ENCODE data around the gene OXSR1. TPM values are rescaled to one million over a fixed set of nuclear protein-coding genes. Genes with fewer than 3 reads are reported as not detected.

The OXSR1 gene
- total RNA-seq, 1 donor from 2014 or later: 64.9 TPM

GRCh38 chr3:38141173-38141951 is 24.0 kb upstream of the OXSR1 start:
- intact Hi-C loops (cut with micrococcal nuclease): no loop called here

GRCh38 chr3:38141952-38142273 is 23.4 kb upstream of the OXSR1 start:
- intact Hi-C loops (cut with micrococcal nuclease): no loop called here

- intact Hi-C loops (cut with micrococcal nuclease): no loop called here
Measured at GRCh38 chr3:38142959-38143358, 22.4 kb upstream of the OXSR1 start.

GRCh38 chr3:38143511-38143910 is 21.8 kb upstream of the OXSR1 start:
- intact Hi-C loops (cut with micrococcal nuclease): no loop called here

- intact Hi-C loops (cut with micrococcal nuclease): no loop called here
Measured at GRCh38 chr3:38146504-38146903, 18.8 kb upstream of the OXSR1 start.

GRCh38 chr3:38147421-38147820 is 17.9 kb upstream of the OXSR1 start:
- intact Hi-C loops (cut with micrococcal nuclease): no loop called here

- intact Hi-C loops (cut with micrococcal nuclease): no loop called here
Measured at GRCh38 chr3:38148311-38148882, 16.9 kb upstream of the OXSR1 start.

- intact Hi-C loops (cut with micrococcal nuclease): no loop called here
Measured at GRCh38 chr3:38149708-38150107, 15.6 kb upstream of the OXSR1 start.

GRCh38 chr3:38150780-38151528 is 14.4 kb upstream of the OXSR1 start:
- intact Hi-C loops (cut with micrococcal nuclease): no loop called here

- intact Hi-C loops (cut with micrococcal nuclease): loop anchor here (1.0 kb wide), 2 partner anchors 14 kb away; partner anchors contain the start of genes ACAA1 and OXSR1
Measured at GRCh38 chr3:38151667-38152265, 13.6 kb upstream of the OXSR1 start.

GRCh38 chr3:38152609-38153008 is 12.7 kb upstream of the OXSR1 start:
- intact Hi-C loops (cut with micrococcal nuclease): loop anchor here (1.0 kb wide), 2 partner anchors 13 to 15 kb away; partner anchors contain the start of genes ACAA1 and OXSR1

GRCh38 chr3:38153221-38153620 is 12.1 kb upstream of the OXSR1 start:
- intact Hi-C loops (cut with micrococcal nuclease): no loop called here

- intact Hi-C loops (cut with micrococcal nuclease): no loop called here
Measured at GRCh38 chr3:38154033-38154494, 11.3 kb upstream of the OXSR1 start.

GRCh38 chr3:38154625-38155255 is 10.6 kb upstream of the OXSR1 start:
- intact Hi-C loops (cut with micrococcal nuclease): no loop called here

- intact Hi-C loops (cut with micrococcal nuclease): no loop called here
Measured at GRCh38 chr3:38155825-38156224, 9.5 kb upstream of the OXSR1 start.

- intact Hi-C loops (cut with micrococcal nuclease): no loop called here
Measured at GRCh38 chr3:38157117-38157516, 8.2 kb upstream of the OXSR1 start.

GRCh38 chr3:38157595-38157994 is 7.7 kb upstream of the OXSR1 start:
- intact Hi-C loops (cut with micrococcal nuclease): no loop called here

- intact Hi-C loops (cut with micrococcal nuclease): no loop called here
Measured at GRCh38 chr3:38158472-38158871, 6.9 kb upstream of the OXSR1 start.

GRCh38 chr3:38160704-38161103 is 4.6 kb upstream of the OXSR1 start:
- intact Hi-C loops (cut with micrococcal nuclease): loop anchor here (10.0 kb wide), 1 partner anchor 1244 kb away; the partner anchor contains the start of gene RPSA

GRCh38 chr3:38163117-38163840 is 2.1 kb upstream of the OXSR1 start:
- intact Hi-C loops (cut with micrococcal nuclease): loop anchor here (10.0 kb wide), 1 partner anchor 1242 kb away; the partner anchor contains the start of gene RPSA
